GM19238 (cell line): ENCODE measurements around the gene RFX1.
"Not testable (repeated sequence)": the region's sequence is repeated elsewhere in the genome, so short reads cannot be mapped to it uniquely, and the experiment has no call there.

Experiments used
- DNase-seq: peaks from one replicate; pipeline ENCODE4 v3.0.0; 2011; ENCODE audit warnings: low spot score; ENCODE audit not compliant: insufficient read length

Gene RFX1

DNA sequence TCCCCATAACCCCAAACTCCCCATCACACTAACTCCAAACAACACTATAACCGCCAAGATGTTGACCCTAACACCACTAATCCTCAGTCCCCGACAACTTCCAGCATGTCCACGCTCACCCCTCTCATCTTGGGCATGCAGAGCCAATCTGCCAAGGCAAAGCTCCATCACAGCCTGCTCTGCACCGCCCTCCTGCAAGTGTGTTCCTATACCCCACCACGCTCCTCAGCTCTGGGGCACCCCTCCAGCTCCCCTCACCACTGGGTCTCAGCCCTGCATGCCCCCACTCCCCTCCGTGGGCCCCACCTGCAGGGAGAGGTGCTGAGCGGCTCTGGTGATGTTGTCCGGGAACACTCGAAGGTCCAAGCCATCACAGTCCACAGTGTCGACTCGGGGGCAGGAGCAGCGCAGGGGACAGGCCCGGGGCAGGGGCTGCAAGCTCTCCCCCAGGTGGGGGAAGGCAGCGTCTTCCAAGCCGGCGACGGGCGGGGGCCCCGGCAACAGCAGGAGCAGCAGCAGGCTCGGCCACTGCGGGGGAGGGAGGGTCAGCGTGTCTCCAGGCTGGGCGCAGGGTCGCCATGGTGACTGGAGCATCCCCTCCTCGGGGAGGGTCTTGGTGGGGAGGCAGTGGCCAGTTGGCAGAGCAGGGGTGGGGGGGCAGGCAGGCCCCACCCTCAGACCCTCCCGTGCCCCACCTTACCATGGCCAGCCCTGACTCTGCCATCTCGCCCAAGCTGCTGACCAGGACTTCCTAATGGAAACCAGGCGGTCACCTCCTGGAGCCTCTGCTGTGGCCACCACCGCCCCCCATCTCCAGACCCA lies 68.4 kb downstream of the RFX1 start:
- DNase-seq = no peak

DNA sequence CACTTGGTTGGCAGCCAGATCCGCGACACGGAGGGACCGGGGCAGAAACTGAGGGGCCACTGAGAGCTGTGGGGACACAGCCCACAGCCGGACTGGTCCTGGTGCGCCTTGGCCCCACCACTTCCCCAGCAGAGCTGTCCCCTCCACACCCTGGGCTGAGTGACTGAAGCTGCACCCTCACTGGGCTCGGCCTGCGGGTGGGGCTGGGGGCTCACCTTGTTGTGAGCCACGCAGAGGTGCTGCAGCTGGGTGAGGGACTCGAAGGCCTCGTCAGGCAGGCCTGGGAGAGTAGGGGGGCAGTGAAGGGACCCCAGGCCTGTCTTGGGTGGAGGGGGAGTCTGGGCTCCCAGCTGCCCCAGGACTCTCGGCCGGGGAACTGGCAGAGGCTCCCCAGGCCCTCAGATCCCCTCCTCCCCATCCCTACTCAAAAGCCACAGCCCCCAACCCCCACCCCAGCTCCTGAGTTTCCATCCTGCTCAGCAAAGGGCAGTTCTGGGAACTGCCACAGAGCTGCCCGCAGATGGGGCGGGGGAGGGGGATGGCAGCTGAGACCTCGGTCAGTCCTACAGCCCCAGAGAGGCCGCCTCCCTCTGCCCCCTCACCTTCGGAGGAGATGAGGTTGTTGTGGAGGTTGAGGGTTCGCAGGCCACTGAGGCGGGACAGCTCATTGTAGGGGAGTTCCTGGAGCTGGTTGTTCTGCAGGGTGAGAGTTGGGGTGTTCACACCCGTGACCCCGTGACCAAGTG lies 70.2 kb downstream of the RFX1 start:
- DNase-seq = no peak

DNA sequence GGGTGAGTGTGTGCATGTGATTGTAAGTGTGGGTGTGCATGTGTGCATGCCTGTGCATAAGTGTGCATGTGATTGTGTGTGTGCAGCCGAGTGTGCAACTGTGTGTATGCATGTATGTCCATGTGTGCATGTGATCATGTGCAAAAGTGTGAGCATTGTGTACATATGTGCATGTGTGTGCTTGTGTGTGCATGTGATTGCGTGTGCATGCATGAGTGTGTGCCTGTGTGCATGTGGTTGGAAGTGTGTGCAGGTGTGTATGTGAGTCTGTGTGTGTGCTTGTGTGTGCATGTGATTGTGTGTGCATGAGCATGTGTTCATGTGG lies 71.4 kb downstream of the RFX1 start:
- DNase-seq = no peak

DNA sequence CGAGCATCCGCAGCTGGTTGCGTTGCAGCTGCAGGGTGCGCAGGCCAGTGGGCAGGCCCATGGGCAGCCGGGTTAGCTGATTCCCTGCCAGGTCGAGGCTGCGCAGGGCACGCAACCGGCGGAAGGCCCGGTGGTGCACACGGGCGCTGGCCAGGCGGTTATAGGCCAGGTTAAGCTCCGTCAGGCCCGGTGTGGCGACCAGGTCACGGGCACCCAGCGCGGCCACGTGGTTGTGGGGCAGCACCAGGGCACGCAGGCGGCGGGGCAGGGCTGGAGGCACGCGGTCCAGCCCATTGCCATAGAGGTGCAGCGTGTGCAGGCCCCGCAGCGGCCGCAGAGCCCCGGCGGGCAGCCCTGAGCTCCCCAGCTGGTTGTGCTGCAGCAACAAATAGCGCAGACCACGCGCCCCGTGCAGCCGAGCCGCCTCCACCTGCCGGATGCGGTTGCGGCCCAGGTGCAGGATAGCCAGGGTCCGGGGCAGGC lies 73.2 kb downstream of the RFX1 start:
- DNase-seq = no peak

DNA sequence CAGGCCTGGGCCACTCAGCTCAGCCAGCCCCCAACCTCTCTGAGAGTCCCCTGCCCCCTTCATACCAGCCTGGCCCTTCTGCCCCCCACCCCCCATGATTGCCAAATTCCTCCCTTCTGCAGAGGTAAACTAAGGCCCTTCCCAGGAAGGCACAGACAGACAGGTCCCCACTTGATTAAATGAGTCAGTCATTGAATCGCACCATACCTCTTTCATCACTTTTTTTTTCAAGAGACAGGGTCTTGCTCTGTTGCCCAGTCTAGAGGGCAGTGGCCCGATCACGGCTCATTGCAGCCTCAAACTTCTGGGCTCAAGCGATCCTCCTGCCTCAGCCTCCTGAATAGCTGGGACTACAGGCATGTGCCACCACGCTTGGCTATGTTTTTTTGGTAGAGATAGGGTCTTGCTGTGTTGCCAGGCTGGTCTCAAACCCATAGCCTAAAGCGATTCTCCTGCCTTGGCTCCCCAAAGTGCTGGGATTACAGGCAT lies 73.9 kb downstream of the RFX1 start:
- DNase-seq = no peak

DNA sequence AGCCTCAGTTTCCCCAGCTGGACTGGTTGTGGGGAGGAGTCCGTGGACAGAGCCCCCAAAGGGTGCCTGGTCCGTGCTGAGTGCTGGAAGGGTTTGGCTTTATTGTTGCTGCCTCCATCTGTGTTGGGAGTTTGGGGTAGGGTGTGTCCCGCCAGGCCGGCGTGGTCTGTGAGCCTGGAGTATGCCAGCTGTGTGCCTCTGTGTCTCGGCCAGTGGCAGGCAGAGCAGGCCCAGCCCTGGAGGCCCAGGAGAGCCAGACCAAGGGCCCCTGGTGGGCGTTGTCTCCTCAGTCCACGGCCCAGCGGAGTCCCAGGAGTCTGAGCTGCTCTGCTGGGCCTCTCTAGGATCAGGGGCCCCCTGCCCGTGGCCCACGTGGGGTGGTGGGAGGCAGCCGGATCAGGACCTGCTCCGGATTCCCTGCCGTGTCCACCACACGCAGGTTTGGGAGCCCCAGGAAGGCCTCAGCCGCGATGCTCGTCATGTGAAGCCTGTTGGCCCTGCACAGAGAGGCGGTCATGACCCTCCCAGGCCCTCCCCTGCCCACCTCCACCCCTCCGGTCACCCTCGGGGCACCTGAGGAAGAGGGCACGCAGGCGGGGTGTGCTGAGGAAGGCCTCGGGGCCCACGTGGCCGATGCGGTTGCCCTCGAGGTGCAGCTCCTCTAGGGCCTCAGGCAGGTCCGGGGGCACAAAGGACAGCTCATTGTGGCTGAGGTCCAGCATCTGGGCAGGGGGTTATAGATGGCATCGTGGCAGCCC lies 74.5 kb downstream of the RFX1 start:
- DNase-seq = no peak

DNA sequence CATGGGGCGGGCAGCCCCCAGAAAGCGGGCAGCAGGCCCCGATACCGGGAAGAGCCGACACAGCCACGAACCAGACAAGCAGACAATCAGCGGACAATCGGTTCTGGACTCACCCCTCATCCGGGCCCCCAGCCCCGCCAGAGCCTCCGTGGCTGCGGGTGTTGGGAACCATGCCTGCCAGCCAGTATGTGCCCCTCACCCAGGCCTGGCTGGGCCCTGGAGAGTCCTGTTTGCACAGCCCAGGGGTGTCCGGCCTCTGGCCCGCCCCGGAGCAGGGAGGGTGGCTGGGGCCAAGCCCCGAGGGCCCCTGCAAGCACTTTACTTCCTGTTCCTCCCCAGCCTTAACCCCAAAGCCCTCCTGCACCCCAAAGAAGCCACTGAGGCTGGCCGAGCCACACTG lies 75.7 kb downstream of the RFX1 start:
- no peak for DNase-seq

DNA sequence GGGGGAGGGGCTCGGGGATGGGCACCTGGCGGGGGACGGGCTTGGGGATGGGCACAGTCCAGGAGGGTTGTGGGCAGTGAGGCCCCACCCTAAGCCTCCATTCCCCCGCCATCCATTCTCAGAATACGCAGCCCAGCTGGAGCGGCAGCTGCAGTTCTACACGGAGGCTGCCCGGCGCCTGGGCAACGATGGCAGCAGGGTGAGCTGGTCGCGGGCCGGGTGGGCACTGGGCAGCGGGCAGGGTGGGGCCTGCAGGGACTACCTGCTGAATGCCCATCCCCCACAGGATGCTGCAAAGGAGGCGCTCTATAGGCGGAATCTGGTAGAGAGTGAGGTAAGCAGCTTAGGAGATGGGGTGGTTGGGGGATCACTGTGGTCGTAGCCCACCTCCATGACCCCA lies 76.2 kb downstream of the RFX1 start:
- DNase-seq = no peak

DNA sequence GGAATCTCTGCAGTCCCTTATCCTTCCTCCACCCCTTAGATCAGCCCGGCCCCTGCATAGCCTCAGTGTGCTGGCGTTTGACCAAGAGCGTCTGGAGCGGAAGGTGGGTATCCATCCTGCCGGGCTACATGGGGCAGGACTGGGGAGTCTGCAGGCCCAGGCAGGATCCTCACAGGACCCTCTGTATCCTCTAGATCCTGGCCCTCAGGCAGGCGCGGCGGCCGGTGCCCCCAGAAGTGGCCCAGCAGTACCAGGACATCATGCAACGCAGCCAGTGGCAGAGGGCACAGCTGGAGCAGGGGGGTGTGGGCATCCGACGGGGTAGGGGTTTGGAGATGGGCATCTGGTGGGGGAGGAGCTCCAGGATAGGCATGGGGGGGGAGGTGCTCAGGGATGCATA lies 76.8 kb downstream of the RFX1 start:
- no peak for DNase-seq

DNA sequence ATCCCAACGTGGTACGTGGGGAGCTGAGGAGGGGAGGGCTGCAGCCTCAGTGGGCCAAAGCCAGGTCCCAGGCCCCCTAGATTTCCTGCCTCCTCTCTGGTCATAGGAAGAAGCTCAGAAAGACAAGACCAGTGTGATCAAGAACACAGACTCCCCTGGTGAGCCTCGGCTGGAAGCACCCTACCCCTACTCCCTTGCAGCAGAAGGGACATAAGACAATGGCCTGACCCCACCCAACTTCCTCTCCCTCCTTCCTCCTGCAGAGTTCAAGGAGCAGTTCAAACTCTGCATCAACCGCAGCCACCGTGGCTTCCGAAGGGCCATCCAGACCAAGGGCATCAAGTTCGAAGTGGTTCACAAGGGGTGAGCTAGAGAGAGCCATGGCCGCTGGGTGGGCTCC lies 79.4 kb downstream of the RFX1 start:
- no peak for DNase-seq

DNA sequence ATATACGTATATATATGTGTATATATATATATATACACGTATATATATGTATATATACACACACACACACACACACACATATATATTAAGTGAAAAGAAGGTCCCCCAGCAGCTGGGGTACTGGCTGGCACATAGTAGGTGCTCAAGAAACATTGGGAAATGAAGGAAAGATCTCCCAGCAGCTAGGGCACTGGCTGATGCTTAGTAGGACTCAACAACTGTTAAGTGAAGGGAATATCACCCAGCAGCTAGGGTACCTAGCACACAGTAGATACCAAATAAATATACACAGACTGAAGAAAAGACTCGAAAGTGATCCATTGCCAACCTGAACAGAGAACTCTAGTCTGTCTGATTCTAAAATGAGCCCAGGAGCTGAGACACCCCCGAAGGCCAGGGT lies 80.1 kb downstream of the RFX1 start:
- no peak for DNase-seq

DNA sequence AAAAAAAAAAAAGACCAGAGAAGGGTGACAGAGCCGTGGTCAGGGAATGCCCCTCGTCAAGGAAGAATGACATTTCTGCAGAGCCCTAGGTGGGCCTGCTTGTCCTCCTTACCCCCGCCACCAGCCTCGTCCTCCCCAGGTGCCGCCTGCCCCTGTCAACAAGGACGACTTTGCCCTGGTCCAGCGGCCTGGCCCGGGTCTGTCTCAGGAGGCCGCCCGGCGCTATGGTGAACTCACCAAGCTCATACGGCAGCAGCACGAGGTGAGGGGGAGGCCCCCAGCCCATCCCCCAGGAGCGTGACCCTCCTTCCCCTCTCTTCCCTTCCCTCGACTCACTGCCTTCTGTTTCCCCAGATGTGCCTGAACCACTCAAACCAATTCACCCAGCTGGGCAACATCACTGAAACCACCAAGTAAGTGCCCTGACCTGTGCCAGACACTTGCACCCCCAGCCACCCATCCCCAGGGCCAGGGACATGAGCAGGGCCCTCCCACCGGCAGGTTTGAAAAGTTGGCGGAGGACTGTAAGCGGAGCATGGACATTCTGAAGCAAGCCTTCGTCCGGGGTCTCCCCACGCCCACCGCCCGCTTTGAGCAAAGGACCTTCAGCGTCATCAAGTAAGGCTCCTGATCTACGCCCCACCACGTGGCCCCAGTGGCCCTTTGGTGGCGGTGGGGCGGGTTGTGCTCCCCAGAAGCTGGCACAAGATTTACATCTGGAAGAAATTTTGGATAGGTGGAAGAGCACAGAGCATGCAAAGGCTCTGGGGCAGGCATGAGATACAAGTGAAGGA lies 82.7 kb downstream of the RFX1 start:
- DNase-seq = no peak

DNA sequence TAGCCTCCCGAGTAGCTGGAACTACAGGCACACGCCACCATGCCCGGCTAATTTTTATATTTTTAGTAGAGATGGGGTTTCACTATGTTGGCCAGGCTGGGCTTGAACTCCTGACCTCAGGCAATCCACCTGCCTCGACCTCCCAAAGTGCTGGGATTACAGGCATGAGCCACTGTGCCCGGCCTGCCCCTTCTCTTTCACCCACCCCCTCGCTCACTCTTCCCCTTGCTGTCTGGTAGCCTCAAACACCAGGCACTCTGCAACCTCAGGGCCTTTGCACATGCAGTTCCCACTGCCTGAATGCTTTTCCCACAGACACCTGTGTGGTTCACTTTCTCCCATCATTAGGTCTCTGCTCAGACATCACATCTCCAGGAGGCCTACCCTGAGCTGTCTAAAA lies 84.0 kb downstream of the RFX1 start:
- not testable (repeated sequence) for DNase-seq

DNA sequence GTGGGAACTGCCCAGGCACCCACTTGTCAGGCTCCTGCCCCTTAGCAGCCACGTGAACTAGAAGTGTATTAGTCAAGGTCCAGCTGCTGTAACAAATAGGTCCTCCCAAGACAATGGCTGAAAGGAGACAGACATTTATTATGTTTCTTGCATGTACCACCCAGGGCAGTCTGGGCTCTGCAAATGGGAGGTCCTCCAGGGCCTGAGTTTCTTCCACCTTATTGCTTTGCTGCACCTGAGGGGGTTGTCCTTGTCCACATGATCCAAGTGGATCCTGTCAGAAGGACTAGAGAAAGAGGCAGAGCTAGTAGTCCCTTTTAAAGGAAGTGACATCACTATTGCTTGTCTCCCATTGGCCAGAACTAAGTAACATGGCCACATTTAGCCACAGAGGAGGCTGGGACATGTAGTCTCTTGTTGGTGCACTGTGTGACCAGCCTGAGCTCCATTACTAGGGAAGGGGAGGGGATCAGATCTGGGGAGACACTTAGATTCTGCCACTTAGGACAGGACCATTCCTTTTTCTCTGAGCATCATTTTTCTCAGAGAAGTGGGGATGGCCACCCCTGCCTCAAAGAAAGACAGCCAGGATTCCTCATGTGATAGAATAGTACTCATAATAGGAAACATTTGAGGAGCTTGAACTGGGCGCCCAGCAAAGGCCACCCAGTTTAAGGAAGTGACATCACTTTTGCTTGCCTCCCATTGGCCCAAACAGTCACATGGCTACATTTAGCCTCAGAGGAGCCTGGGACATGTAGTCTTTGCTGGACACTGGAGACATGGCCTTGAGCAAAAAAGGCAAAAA lies 85.0 kb downstream of the RFX1 start:
- DNase-seq = peak; percentile 48

DNA sequence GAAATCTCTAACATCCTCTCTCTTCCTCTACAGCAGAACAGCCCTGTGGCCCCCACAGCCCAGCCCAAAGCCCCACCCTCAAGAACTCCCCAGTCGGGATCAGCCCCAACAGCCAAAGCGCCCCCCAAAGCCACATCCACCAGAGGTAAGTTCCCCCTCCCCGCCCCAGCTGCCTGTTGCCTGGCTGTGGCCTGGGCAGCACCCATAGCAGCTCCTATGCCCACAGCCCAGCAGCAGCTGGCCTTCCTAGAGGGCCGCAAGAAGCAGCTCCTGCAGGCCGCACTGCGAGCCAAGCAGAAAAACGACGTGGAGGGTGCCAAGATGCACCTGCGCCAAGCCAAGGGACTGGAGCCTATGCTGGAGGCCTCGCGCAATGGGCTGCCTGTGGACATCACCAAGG lies 85.6 kb downstream of the RFX1 start:
- no peak for DNase-seq

DNA sequence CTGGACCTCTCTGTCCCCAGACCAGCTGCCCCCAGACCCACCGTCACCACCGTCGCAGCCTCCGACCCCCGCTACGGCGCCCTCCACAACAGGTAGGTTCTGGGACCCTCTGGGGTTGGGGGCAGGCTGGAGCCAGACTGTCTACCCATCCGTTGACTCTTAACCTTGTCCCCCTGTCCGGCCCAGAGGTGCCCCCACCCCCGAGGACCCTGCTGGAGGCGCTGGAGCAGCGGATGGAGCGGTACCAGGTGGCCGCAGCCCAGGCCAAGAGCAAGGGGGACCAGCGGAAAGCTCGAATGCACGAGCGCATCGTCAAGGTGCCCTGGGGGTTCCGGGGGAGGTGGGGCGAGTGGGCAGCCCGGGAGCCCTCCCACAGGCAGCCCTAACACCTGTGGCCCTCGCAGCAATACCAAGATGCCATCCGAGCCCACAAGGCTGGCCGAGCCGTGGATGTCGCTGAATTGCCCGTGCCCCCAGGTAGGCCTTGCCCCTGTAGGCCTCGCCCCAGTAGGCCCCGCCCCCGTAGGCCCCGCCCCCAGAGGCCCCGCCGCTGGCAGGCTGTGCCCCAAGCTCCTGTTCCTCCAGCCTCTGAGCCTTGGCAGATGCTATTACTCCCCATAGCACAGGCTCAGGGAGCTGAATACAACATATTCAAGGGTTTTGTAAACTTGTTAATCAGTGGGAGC lies 87.3 kb downstream of the RFX1 start:
- DNase-seq = no peak

DNA sequence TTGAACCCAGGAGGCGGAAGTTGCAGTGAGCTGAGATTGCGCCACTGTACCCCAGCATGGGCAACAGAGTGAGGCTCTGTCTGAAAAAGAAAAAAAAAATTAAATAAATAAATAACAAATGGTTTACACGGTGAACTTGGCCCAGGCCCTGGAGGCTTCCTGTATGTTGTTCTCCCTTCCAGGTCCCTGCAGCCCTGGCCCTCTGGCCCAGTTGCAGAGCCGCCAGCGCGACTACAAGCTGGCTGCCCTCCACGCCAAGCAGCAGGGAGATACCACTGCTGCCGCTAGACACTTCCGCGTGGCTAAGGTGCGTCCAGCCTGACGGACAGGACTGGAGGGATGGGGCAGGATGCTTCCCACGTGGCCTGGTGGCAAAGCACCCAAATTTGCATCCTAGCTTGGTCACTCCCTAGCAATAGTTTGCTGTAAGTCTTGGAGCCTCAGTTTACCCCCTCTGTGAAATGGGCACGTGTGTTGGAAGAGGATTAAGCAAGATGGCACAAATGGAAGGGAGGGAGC lies 88.2 kb downstream of the RFX1 start:
- DNase-seq = no peak

DNA sequence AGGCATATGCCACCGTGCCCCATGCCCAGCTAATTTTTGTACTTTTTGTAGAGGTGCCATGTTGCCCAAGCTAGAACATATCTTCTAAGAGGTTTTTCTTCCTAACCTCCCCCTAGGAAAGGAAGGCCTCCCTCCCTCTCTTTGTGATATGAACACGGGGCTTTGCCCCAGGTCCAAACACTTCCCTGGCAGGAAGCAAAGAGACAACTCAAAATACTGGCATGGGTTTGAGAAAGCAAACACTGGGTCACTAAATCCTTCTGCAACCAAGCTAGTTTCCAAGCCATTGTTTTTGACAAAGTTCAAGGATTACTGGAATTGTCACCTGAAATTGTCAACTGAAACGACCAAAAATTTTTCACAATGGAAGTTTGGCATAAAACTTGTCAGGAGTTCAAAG lies 91.3 kb downstream of the RFX1 start:
- no peak for DNase-seq

DNA sequence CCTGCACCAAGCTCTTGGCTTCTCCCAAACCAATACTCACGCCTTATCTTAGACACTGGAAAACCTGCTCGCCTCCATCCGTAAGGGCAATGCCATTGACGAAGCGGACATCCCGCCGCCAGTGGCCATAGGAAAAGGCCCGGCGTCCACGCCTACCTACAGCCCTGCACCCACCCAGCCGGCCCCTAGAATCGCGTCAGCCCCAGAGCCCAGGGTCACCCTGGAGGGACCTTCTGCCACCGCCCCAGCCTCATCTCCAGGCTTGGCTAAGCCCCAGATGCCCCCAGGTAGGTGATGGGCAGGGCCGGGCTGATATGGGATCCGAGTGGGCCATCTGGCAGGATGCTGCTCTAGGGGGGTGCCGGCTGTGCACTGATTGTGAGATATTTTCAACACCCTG lies 92.8 kb downstream of the RFX1 start:
- DNase-seq = no peak
